Muscle layer of colon (tissue), 2 donors: ENCODE data around the gene EID2.

Experiments
- H3K27ac ChIP-seq: one replicate; pipeline ENCODE4 v1.7.0; 2013; ENCODE audit warnings: low read depth, mild to moderate bottlenecking, low read length, moderate library complexity
- H3K27me3 ChIP-seq, 2 donors: one replicate each; pipeline ENCODE4 v1.7.0; 2013; ENCODE audit warnings: low read length in 2 of 2, mild to moderate bottlenecking in 2 of 2; ENCODE audit not compliant: insufficient read depth in 2 of 2, control insufficient read depth in 1 of 2
- H3K36me3 ChIP-seq: one replicate; pipeline ENCODE4 v1.7.0; 2013; ENCODE audit warnings: mild to moderate bottlenecking, low read length; ENCODE audit not compliant: insufficient read depth
- H3K4me1 ChIP-seq: one replicate; pipeline ENCODE4 v1.7.0; 2013; ENCODE audit warnings: mild to moderate bottlenecking, low read length; ENCODE audit not compliant: insufficient read depth
- H3K4me3 ChIP-seq, 2 donors: one replicate each; pipeline ENCODE4 v1.7.0; 2013; ENCODE audit warnings: low read length in 2 of 2, low read depth in 1 of 2, mild to moderate bottlenecking in 1 of 2, moderate library complexity in 1 of 2
- H3K9ac ChIP-seq: one replicate; pipeline ENCODE4 v1.7.0; 2013; ENCODE audit warnings: low read length
- H3K9me3 ChIP-seq: one replicate; pipeline ENCODE4 v1.7.0; 2013; ENCODE audit warnings: mild to moderate bottlenecking, low read length
- donor health status: abdominal sarcoma.
- donor health status: Adenocarcinoma of cecum.

The EID2 gene

GRCh38 chr19:39532233-39533002 lies 7.5 kb downstream of the EID2 start, which contains the start of gene EID2B:
TSS of gene EID2B (minus strand) at chr19:39532852. CDS start at chr19:39532802, 50 bp downstream.
- peaks cover 12% of the 10 kb centered on the region for H3K4me1 ChIP-seq
- H3K4me3 ChIP-seq = peak within 1 kb of the TSS; percentile 48 to 94
- no peaks in the 10 kb centered on the region for H3K9me3 ChIP-seq
- no peaks in the 10 kb centered on the region for H3K27me3 ChIP-seq
- H3K27ac ChIP-seq = peak within 1 kb of the TSS; percentile 85
- H3K9ac ChIP-seq = peak within 1 kb of the TSS; percentile 83
- no peaks in the 10 kb centered on the region for H3K36me3 ChIP-seq

GRCh38 chr19:39531834-39532232 lies 8.1 kb downstream of the EID2 start:
- Histone ChIP-seq H3K4me1 (peaks cover 12% of the 10 kb centered on the region), H3K36me3 (no peaks in the 10 kb centered on the region), H3K27ac (peak overlapping the region; percentile 85), H3K9me3 (no peaks in the 10 kb centered on the region), H3K27me3 (no peaks in the 10 kb centered on the region), H3K4me3 (peak overlapping the region; percentile 48 to 94), H3K9ac (peak overlapping the region; percentile 83)

- Histone ChIP-seq H3K27me3 (no peaks in the 10 kb centered on the region), H3K36me3 (no peaks in the 10 kb centered on the region), H3K9me3 (no peaks in the 10 kb centered on the region), H3K4me1 (no peaks in the 10 kb centered on the region), H3K27ac (no peak overlapping the region), H3K9ac (no peak overlapping the region), H3K4me3 (no peak overlapping the region)
Measured at GRCh38 chr19:39525205-39525604, 14.8 kb downstream of the EID2 start.

- Histone ChIP-seq H3K9ac (no peak overlapping the region), H3K27ac (no peak overlapping the region), H3K9me3 (no peaks in the 10 kb centered on the region), H3K4me3 (no peak overlapping the region), H3K4me1 (no peaks in the 10 kb centered on the region), H3K27me3 (no peaks in the 10 kb centered on the region), H3K36me3 (no peaks in the 10 kb centered on the region)
Measured at GRCh38 chr19:39524495-39524894, 15.5 kb downstream of the EID2 start.

GRCh38 chr19:39520541-39521484 lies 19.1 kb downstream of the EID2 start:
- no peak overlapping the region for H3K4me3 ChIP-seq
- peaks cover 7 to 12% of the 10 kb centered on the region in 2 donors for H3K27me3 ChIP-seq
- H3K9ac ChIP-seq = no peak overlapping the region
- H3K4me1 ChIP-seq = peaks cover 4% of the 10 kb centered on the region
- no peaks in the 10 kb centered on the region for H3K9me3 ChIP-seq
- no peak overlapping the region for H3K27ac ChIP-seq
- H3K36me3 ChIP-seq = no peaks in the 10 kb centered on the region

- Histone ChIP-seq H3K4me1 (peaks cover 11% of the 10 kb centered on the region), H3K27ac (no peak overlapping the region), H3K4me3 (no peak overlapping the region), H3K36me3 (no peaks in the 10 kb centered on the region), H3K27me3 (peaks cover 26 to 28% of the 10 kb centered on the region in 2 donors), H3K9me3 (no peaks in the 10 kb centered on the region), H3K9ac (no peak overlapping the region)
Measured at GRCh38 chr19:39518975-39519374, 21.0 kb downstream of the EID2 start.

- H3K27me3 ChIP-seq = peaks cover 28 to 32% of the 10 kb centered on the region in 2 donors
Measured at GRCh38 chr19:39518458-39518857, 21.5 kb downstream of the EID2 start.

GRCh38 chr19:39517432-39517831 lies 22.5 kb downstream of the EID2 start:
- no peak overlapping the region for H3K4me3 ChIP-seq
- H3K4me1 ChIP-seq = peaks cover 11% of the 10 kb centered on the region
- no peak overlapping the region for H3K9ac ChIP-seq
- no peaks in the 10 kb centered on the region for H3K36me3 ChIP-seq
- no peak overlapping the region for H3K27ac ChIP-seq
- H3K27me3 ChIP-seq = peaks cover 32 to 34% of the 10 kb centered on the region in 2 donors
- no peaks in the 10 kb centered on the region for H3K9me3 ChIP-seq

More at GRCh38 chr19:39518458-39518857, 21.5 kb downstream of the EID2 start:
- H3K36me3 ChIP-seq = no peaks in the 10 kb centered on the region
- H3K4me1 ChIP-seq = peaks cover 11% of the 10 kb centered on the region
- no peak overlapping the region for H3K27ac ChIP-seq
- no peak overlapping the region for H3K9ac ChIP-seq
- H3K9me3 ChIP-seq = no peaks in the 10 kb centered on the region
- H3K4me3 ChIP-seq = no peak overlapping the region

- peak overlapping the region in 1 of 2 donors; percentile 27 for H3K4me3 ChIP-seq
- H3K36me3 ChIP-seq = no peaks in the 10 kb centered on the region
- H3K27ac ChIP-seq = no peak overlapping the region
- no peaks in the 10 kb centered on the region for H3K9me3 ChIP-seq
- H3K9ac ChIP-seq = no peak overlapping the region
- peaks cover 11% of the 10 kb centered on the region for H3K4me1 ChIP-seq
- peaks cover 32 to 34% of the 10 kb centered on the region in 2 donors for H3K27me3 ChIP-seq
Measured at GRCh38 chr19:39516270-39516669, 23.7 kb downstream of the EID2 start.

GRCh38 chr19:39515551-39516191 lies 24.3 kb downstream of the EID2 start:
- H3K27me3 ChIP-seq = peaks cover 32 to 34% of the 10 kb centered on the region in 2 donors
- H3K9me3 ChIP-seq = no peaks in the 10 kb centered on the region

More at GRCh38 chr19:39515551-39516191, 24.3 kb downstream of the EID2 start:
- Histone ChIP-seq H3K9ac (no peak overlapping the region), H3K4me1 (peaks cover 11% of the 10 kb centered on the region), H3K4me3 (peak overlapping the region; percentile 27 to 36), H3K36me3 (no peaks in the 10 kb centered on the region), H3K27ac (no peak overlapping the region)
